AG09309 (cell line): ENCODE results near the gene SAG.

Experiments
- DNase-seq: peaks from one replicate; pipeline ENCODE4 v3.0.0-alpha.2; 2010; ENCODE audit warnings: low read depth
- H3K4me3 ChIP-seq: 2 replicates; pipeline ENCODE4 v1.5.1; 2011; ENCODE audit warnings: mild to moderate bottlenecking, low read depth, low read length, moderate library complexity; ENCODE audit not compliant: control insufficient read depth
- TF ChIP-seq, protein P1 (sequence below): IDR thresholded peaks from 2 replicates; pipeline ENCODE4 v1.5.1; 2011; ENCODE audit warnings: mild to moderate bottlenecking, low read depth, low read length, inconsistent platforms; ENCODE audit not compliant: insufficient read depth, control insufficient read depth; ENCODE audit errors: missing control alignments

SAG gene

DNA sequence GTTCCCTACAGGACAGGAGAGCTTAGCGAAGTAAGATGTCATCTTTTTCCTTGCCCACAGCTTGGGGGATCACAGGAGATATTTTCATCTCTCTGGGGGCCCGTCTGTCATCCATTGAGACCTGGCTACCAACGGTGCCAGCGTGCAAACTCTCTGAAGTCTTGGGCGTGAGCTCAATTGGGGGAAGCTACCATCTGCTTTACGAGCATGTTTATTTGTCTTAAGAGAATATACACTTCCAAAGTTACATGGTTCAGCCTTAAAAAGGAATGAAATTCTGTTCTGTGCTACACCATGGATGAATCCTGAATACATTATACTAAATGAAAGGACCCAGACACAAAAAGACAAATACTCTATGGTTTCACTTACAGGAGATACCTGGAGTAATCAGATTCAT is 13.6 kb downstream of the SAG start:
- H3K4me3 ChIP-seq: no peak overlapping the region
- TF ChIP-seq, protein P1, sequence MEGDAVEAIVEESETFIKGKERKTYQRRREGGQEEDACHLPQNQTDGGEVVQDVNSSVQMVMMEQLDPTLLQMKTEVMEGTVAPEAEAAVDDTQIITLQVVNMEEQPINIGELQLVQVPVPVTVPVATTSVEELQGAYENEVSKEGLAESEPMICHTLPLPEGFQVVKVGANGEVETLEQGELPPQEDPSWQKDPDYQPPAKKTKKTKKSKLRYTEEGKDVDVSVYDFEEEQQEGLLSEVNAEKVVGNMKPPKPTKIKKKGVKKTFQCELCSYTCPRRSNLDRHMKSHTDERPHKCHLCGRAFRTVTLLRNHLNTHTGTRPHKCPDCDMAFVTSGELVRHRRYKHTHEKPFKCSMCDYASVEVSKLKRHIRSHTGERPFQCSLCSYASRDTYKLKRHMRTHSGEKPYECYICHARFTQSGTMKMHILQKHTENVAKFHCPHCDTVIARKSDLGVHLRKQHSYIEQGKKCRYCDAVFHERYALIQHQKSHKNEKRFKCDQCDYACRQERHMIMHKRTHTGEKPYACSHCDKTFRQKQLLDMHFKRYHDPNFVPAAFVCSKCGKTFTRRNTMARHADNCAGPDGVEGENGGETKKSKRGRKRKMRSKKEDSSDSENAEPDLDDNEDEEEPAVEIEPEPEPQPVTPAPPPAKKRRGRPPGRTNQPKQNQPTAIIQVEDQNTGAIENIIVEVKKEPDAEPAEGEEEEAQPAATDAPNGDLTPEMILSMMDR: no peak
- no peak for DNase-seq

DNA sequence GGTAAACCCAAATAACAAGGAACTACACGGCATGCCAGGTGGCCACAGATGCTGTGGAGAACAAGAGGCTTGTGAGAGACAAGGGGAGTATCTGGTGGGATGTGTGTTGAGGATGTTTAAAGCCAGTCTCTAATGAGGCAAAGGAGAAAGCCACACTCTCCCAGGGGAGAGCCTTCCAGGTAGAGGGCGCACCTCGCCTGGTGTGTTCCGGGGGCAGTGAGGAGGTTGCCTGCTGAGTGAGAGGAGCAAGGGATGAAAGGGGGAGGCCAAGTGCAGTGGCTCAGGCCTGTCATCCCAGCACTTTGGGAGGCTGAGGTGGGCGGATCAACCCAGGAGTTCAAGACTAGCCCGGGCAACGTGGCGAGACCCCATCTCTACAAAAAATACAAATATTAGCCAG is 16.2 kb downstream of the SAG start:
- H3K4me3 ChIP-seq: no peak overlapping the region
- DNase-seq: no peak
- TF ChIP-seq, protein P1: no peak

DNA sequence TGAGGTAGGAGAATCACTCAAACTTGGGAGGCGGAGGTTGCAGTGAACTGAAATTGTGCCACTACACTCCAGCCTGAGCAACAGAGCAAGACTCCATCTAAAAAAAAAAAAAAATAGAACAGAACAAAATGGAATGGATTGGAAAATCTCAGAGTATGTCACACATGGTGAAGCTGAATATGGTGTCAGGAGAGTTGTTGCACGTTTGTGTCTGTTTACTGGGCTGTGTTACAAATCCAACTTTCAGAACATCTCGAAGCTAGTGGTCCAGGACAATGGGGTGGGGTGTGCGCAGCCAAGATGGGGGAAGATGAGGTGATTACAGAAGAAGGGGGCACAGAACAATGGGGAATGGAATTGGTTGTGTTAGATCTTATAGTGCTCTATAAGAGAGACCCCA is 17.6 kb downstream of the SAG start:
- no peak overlapping the region for H3K4me3 ChIP-seq
- TF ChIP-seq, protein P1: no peak
- DNase-seq: no peak

DNA sequence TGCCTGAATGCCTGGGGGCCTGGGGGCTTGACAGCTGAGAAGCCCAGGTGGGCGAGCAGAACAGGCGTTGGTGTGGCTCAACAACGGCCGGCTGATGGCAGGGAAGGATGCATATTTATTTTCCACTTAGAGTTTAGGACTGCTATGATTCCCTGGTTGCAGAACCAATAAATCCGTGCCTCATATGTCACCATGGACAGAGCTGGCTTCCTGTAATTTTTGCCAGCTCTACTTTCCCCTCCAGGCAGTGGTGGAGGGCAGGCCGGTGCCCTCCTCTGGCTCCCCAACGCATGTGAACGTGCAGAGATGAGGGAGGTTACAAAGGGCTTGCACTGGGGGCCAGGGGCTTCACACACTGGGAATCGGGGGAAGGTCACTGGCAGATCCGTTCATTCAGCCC is 18.2 kb downstream of the SAG start:
- H3K4me3 ChIP-seq: no peak overlapping the region
- DNase-seq: no peak
- TF ChIP-seq, protein P1: no peak

DNA sequence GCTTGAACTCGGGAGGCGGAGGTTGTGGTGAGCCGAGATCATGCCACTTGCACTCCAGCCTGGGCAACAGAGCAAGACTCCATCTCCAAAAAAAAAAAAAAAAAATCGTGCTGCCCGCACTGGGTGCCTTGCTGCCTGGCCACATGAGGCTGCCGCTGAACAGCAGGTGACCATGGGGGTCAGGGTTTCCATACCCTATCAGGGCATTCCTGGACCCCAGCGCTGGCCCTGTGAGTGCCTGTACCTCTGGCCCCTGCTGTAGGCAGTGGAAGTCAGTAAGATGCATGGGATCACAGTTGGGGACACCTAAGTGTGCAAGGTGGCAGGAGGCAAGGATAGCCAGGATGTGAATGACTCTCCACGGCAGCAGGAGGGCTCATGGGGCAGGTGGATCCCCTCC is 18.9 kb downstream of the SAG start:
- TF ChIP-seq, protein P1: no peak
- no peak overlapping the region for H3K4me3 ChIP-seq
- no peak for DNase-seq

DNA sequence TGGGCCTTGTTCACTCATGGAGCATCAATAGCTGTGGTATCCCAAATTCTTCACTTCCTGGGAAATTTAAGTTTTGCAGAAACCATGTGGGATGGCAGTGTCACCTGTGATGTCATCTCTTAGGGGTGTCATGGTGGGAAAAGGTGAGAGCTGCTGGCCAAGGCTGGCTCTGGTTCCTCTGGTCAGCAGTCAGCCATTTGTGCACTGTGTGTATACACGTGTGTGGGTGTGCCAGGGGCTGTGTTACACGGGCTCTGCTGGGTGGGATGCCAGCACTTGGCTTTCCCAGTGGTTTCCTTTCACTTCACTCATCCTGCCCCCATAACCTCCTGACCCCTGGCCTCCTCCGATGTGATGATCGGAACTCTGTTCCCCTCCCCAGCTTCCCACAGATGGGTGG is 21.3 kb downstream of the SAG start:
- TF ChIP-seq, protein P1: no peak
- H3K4me3 ChIP-seq: no peak overlapping the region
- no peak for DNase-seq

DNA sequence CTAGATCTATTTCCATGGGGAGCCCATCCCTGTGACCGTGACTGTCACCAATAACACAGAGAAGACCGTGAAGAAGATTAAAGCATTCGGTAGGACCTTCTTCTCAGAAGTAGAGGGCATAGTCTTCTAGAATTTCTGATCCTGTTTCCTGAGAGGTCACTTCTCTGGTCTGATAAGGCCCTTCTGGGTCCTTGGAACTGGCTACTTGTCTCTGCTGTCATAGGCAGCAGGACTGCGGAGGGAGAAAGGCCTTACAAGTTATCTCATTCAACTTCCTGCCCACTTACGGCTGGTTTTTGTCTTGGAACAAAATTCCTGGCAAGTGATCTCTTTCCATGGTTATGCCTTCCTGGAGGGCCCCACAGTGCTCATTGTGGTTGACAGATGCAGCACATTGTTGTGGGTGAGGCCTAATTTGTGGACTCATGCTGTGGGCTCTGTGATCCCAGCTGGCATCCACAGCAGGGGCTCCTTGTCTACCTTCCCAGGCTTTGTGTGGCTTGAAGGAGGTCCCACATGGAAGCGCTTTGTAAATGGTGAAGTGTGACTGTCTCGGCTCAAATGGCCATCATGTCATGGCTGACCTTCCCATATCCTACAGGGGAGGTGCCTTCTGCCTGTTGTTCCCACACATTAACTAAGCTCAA is 22.0 kb downstream of the SAG start:
- H3K4me3 ChIP-seq: no peak overlapping the region
- DNase-seq: no peak
- TF ChIP-seq, protein P1: no peak
